PC-3 (cell line): ENCODE data around the gene LBR. TPM values are rescaled to one million over a fixed set of nuclear protein-coding genes. Genes with fewer than 3 reads are reported as not detected.
A peak's percentile ranks its signal among the peaks of the same experiment; 100 is the strongest.
"Not testable (repeated sequence)": the region's sequence is repeated elsewhere in the genome, so short reads cannot be mapped to it uniquely, and the experiment has no call there.

ENCODE experiments used
- ATAC-seq: fragments of 200-7000 bp; cut with Tn5 transposase; 2 replicates; pipeline ENCODE4 v1.9.1; 2020; ENCODE audit warnings: mild to moderate bottlenecking, moderate library complexity
- BruUV-seq: library from RNA; stranded (reverse); fragments of 400-500 nt; replicated peaks from 2 replicates; lab custom pipeline; 2021; lab: Mats Ljungman, UMichigan
- CTCF ChIA-PET: fragments of 300-600 bp; sonication (Branson Sonifier 250); formaldehyde crosslinking; loops from one replicate; lab custom pipeline; 2022; ENCODE audit warnings: antibody characterized with exemption; lab: Charles Lee
- POLR2A ChIA-PET: fragments of 300-600 bp; sonication (Branson Sonifier 250); formaldehyde crosslinking; loops from one replicate; lab custom pipeline; 2022; ENCODE audit warnings: antibody characterized with exemption; ENCODE audit not compliant: unreplicated experiment; lab: Charles Lee
- DNase-seq: peaks from one replicate; pipeline ENCODE4 v3.0.0-alpha.2; 2015
- H2AFZ ChIP-seq: fragments of 300-600 bp; sonication (generic); 2 replicates; pipeline ENCODE4 v1.6.0; 2016; ENCODE audit warnings: antibody characterized with exemption, low read length
- H3F3A ChIP-seq: fragments of 300-600 bp; sonication (generic); one replicate; pipeline ENCODE4 v1.6.0; 2017; ENCODE audit warnings: antibody characterized with exemption, low read length, control low read depth, mild to moderate bottlenecking; ENCODE audit not compliant: unreplicated experiment
- H3K27ac ChIP-seq: fragments of 300-600 bp; sonication (generic); 2 replicates; pipeline ENCODE4 v1.5.1; 2016; ENCODE audit warnings: mild to moderate bottlenecking, low read length
- H3K27me3 ChIP-seq: fragments of 300-600 bp; sonication (generic); 2 replicates; pipeline ENCODE4 v1.6.1; 2016; ENCODE audit warnings: low read length, mixed read lengths
- H3K36me3 ChIP-seq: fragments of 300-600 bp; sonication (generic); 2 replicates; pipeline ENCODE4 v1.6.1; 2016; ENCODE audit warnings: low read depth, mixed run types, low read length, mixed read lengths
- H3K4me1 ChIP-seq: fragments of 300-600 bp; sonication (generic); 2 replicates; pipeline ENCODE4 v1.5.1; 2016; ENCODE audit warnings: low read length; ENCODE audit not compliant: insufficient read depth
- H3K4me2 ChIP-seq: fragments of 300-600 bp; sonication (generic); 2 replicates; pipeline ENCODE4 v1.6.0; 2016; ENCODE audit warnings: low read length
- H3K4me3 ChIP-seq: fragments of 300-600 bp; sonication (generic); 2 replicates; pipeline ENCODE4 v1.5.1; 2016; ENCODE audit warnings: mild to moderate bottlenecking, low read length, mixed read lengths
- H3K79me2 ChIP-seq: fragments of 300-600 bp; sonication (generic); 2 replicates; pipeline ENCODE4 v1.6.1; 2017; ENCODE audit warnings: low read length, mixed read lengths
- H3K9ac ChIP-seq: fragments of 300-600 bp; sonication (generic); 2 replicates; pipeline ENCODE4 v1.6.0; 2016; ENCODE audit warnings: mild to moderate bottlenecking, low read length
- H3K9me2 ChIP-seq: fragments of 300-600 bp; sonication (generic); replicated peaks from 2 replicates; pipeline ENCODE4 v1.6.1; 2016; ENCODE audit warnings: mixed run types, low read length, mixed read lengths
- H3K9me3 ChIP-seq: fragments of 300-600 bp; sonication (generic); 2 replicates; pipeline ENCODE4 v1.6.1; 2016; ENCODE audit warnings: low read length, mixed read lengths
- H4K20me1 ChIP-seq: fragments of 300-600 bp; sonication (generic); 2 replicates; pipeline ENCODE4 v1.6.1; 2016; ENCODE audit warnings: low read length, mixed read lengths
- EZH2phosphoT487 ChIP-seq: fragments of 300-600 bp; sonication (generic); IDR thresholded peaks from 2 replicates; pipeline ENCODE4 v1.6.1; 2018; ENCODE audit warnings: mild to moderate bottlenecking, antibody characterized with exemption, low read length, borderline replicate concordance
- intact Hi-C: fragments of 100-400 bp; cut with micrococcal nuclease; formaldehyde crosslinking; loops from 2 replicates; pipeline ENCODE4 v1.9.0; 2023
- total RNA-seq: library from RNA; depleted of rRNA; stranded (reverse); fragments of >200 nt; gene quantifications from 2 replicates; pipeline ENCODE4 v1.2.3, GENCODE V29; 2014
- TF ChIP-seq, protein P1 (sequence below): fragments of 300-600 bp; sonication (generic); conservative IDR thresholded peaks from 2 replicates; pipeline ENCODE4 v1.5.1; 2017; ENCODE audit warnings: antibody characterized with exemption, low read depth, mild to moderate bottlenecking, low read length

The LBR gene
- total RNA-seq, 1 experiment from 2014 or later = 35.1 TPM

DNA sequence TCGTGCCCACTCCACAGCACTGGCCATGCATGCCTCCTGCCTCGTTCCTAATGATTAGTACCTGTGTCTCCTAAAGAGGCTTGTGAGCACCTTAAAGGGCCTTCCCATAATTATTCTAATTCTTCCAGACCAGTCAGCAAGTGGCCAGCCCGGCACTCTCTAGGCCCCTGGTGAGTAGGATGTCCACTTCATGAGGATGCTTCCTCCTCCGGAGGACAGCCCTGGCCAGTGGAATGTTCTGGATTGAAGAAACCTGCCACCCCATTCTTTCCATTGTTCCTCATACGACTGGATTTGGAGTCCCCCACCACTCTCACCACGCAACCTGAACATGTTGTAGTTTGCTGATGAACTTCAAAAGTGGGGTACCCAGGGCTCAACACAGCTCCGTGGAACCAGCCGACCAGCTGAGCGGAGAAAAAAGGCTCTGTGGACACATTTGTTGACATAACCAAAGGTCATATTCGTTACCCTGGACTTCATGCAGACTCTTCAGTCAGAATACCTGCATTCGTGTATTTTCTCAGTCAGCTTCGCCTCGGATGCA lies 46.7 kb upstream of the LBR start:
- Histone ChIP-seq H4K20me1 (no peaks in the 10 kb centered on the region), H3K36me3 (no peaks in the 10 kb centered on the region), H3K4me1 (peaks cover 10% of the 10 kb centered on the region; the same call in 1 of the 2 replicates), H3K9ac (no peak overlapping the region), H2AFZ (no peak overlapping the region; the same call in 1 of the 2 replicates), H3K4me3 (no peak overlapping the region), H3F3A (no peaks in the 10 kb centered on the region), H3K27me3 (no peaks in the 10 kb centered on the region), H3K79me2 (no peaks in the 10 kb centered on the region), H3K9me2 (no peaks in the 10 kb centered on the region), H3K4me2 (peak overlapping the region; percentile 49), H3K9me3 (no peaks in the 10 kb centered on the region), H3K27ac (no peak overlapping the region)
- POLR2A ChIA-PET = no interaction called here
- peak; percentile 4; the same call in 1 of the 2 replicates for ATAC-seq
- TF ChIP-seq, protein P1, sequence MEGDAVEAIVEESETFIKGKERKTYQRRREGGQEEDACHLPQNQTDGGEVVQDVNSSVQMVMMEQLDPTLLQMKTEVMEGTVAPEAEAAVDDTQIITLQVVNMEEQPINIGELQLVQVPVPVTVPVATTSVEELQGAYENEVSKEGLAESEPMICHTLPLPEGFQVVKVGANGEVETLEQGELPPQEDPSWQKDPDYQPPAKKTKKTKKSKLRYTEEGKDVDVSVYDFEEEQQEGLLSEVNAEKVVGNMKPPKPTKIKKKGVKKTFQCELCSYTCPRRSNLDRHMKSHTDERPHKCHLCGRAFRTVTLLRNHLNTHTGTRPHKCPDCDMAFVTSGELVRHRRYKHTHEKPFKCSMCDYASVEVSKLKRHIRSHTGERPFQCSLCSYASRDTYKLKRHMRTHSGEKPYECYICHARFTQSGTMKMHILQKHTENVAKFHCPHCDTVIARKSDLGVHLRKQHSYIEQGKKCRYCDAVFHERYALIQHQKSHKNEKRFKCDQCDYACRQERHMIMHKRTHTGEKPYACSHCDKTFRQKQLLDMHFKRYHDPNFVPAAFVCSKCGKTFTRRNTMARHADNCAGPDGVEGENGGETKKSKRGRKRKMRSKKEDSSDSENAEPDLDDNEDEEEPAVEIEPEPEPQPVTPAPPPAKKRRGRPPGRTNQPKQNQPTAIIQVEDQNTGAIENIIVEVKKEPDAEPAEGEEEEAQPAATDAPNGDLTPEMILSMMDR = no peak
- TF ChIP-seq EZH2phosphoT487 = no peak
- intact Hi-C loops = loop anchor here (2.0 kb wide), 1 partner anchor 370 kb away; no protein-coding TSS in a partner anchor
- CTCF ChIA-PET = interaction anchor here (0.5 to 1.0 kb wide), 10 partner anchors 14 to 588 kb away, joined by 3 to 10 read pairs (median 3); partner anchors contain the start of gene H3-3A
- no TSS peak for BruUV-seq
- no peak for DNase-seq

DNA sequence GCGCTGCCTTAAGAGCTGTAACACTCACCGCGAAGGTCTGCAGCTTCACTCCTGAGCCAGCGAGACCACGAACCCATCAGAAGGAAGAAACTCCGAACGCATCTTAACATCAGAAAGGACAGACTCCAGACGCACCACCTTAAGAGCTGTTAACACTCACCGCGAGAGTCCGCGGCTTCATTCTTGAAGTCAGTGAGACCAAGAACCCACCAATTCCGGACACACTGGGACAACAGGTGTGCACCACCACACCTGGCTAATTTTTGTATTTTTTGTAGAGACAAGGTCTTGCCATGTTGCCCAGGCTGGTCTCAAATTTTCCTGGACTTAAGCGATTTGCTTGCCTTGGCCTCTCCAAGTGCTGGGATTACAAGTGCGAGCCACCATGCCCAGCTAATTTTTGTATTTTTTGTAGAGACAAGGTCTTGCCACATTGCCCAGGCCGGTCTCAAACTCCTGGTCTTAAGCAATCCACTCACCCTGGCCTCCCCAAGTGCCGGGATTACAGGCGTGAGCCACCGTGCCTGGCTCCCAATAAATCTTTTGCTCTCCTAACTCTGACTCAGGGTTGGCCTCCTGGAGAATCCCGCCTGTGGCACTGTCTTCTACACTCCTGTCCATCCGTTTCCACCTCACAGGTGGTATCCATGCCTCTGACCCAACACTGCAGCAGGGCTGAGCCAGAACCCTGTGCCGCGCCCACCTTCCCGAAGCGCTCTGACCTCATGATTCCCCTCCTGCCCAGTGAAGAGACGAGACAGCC lies 46.0 kb upstream of the LBR start:
- H3K4me3 ChIP-seq, H3K27ac ChIP-seq, H3K9me3 ChIP-seq, H3K4me1 ChIP-seq, H3K36me3 ChIP-seq, H2AFZ ChIP-seq, H3K27me3 ChIP-seq, POLR2A ChIA-PET, H3F3A ChIP-seq, H3K79me2 ChIP-seq, ATAC-seq, BruUV-seq, DNase-seq, H4K20me1 ChIP-seq, H3K9me2 ChIP-seq, H3K4me2 ChIP-seq, H3K9ac ChIP-seq: not testable (repeated sequence)
- CTCF ChIA-PET = interaction anchor here (0.9 to 1.3 kb wide), 3 partner anchors 154 to 299 kb away, joined by 3 to 10 read pairs (median 6); no protein-coding TSS in a partner anchor
- intact Hi-C loops = loop anchor here (2.0 kb wide), 1 partner anchor 371 kb away; no protein-coding TSS in a partner anchor

DNA sequence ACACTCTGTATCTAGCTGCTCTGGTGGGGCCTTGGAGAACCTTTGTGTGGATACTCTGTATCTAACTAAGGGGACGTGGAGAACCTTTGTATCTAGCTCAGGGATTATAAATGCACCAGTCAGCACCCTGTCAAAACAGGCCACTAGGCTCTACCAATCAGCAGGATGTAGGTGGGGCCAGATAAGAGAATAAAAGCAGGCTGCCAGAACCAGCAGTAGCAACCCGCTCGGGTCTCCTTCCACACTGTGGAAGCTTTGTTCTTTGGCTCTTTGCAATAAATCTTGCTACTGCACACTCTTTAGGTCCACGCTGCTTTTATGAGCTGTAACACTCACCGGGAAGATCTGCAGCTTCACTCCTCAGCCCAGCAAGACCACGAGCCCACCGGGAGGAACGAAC lies 45.4 kb upstream of the LBR start:
- H3K9me2 ChIP-seq, H3F3A ChIP-seq, DNase-seq, H3K4me2 ChIP-seq, H4K20me1 ChIP-seq, H3K36me3 ChIP-seq, H3K27me3 ChIP-seq, H3K9ac ChIP-seq, ATAC-seq, H3K79me2 ChIP-seq, intact Hi-C loops, H3K9me3 ChIP-seq, BruUV-seq, H3K4me3 ChIP-seq, H3K27ac ChIP-seq, H3K4me1 ChIP-seq, H2AFZ ChIP-seq: not testable (repeated sequence)
- ChIA-PET POLR2A (interaction anchor here (0.6 kb wide), 1 partner anchor 11 kb away, joined by 3 read pairs; no protein-coding TSS in a partner anchor), CTCF (interaction anchor here (0.6 to 1.3 kb wide), 3 partner anchors 154 to 305 kb away, joined by 3 to 6 read pairs (median 3); no protein-coding TSS in a partner anchor)
